ENCODE data around the gene PPP1CB. TPM values are rescaled to one million over a fixed set of nuclear protein-coding genes. Genes with fewer than 3 reads are reported as not detected.

PPP1CB gene
- total RNA-seq, 4 donors from 2014 or later: 141 to 315 (median 195) TPM

DNA sequence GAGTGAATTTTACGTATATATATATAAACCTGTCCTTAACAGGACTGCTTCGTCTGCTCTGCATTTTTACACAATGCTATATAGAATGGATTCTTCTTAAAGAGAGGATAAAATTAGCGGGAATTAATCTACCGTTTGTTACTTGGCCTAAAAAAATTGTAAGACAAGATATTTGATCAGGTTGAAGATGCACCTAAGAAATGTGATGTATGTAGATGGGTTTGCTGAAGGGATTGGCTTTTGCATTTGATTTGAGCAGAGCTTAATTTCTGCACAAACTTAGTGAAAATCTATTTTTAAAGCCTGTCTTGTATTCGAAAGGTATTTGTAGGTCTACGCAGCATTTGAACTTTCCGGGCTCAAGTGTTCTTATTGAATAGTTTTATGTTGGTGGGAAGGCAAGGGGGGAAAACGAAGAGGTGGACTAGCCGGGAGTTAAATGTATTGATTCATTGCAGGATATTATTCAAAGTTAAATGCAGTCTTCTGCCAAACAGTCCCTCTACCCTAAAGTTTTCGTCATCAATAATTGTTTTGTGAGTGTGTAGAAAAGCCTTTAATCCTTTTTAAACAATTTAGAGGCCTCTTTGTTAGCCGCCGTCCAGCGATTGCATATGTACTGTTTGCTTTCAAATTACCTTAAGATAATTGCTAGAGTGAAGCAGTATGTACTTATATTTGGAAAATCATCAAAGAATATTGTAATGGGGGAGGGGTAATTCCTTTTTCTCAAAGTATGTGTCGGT, 1.2 kb downstream of the PPP1CB start:
- peak overlapping the region; percentile 77 to 97 (median 96) for H3K4me3 ChIP-seq
- WGBS, 2 donors: 0% methylated on average over 14 of the region's 14 CpGs
- no peaks in the 10 kb centered on the region for H3K9me3 ChIP-seq
- intact Hi-C loops (cut with DNase I): loop anchor here (10.0 kb wide), 1 partner anchor 88 kb away; no protein-coding TSS in a partner anchor
- H3K27me3 ChIP-seq: no peaks in the 10 kb centered on the region
- H3K4me1 ChIP-seq: peaks cover 14 to 62% (median 33%) of the 10 kb centered on the region in 3 donors
- H3K36me3 ChIP-seq: no peaks in the 10 kb centered on the region
- no peak for DNase-seq
- TF ChIP-seq, protein P1, sequence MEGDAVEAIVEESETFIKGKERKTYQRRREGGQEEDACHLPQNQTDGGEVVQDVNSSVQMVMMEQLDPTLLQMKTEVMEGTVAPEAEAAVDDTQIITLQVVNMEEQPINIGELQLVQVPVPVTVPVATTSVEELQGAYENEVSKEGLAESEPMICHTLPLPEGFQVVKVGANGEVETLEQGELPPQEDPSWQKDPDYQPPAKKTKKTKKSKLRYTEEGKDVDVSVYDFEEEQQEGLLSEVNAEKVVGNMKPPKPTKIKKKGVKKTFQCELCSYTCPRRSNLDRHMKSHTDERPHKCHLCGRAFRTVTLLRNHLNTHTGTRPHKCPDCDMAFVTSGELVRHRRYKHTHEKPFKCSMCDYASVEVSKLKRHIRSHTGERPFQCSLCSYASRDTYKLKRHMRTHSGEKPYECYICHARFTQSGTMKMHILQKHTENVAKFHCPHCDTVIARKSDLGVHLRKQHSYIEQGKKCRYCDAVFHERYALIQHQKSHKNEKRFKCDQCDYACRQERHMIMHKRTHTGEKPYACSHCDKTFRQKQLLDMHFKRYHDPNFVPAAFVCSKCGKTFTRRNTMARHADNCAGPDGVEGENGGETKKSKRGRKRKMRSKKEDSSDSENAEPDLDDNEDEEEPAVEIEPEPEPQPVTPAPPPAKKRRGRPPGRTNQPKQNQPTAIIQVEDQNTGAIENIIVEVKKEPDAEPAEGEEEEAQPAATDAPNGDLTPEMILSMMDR (IDR thresholded peaks at IDR 0.05): no peak
- no peak for TF ChIP-seq POLR2A (IDR thresholded peaks at IDR 0.05)
- H3K27ac ChIP-seq: peak overlapping the region; percentile 98 to 100 (median 100)

DNA sequence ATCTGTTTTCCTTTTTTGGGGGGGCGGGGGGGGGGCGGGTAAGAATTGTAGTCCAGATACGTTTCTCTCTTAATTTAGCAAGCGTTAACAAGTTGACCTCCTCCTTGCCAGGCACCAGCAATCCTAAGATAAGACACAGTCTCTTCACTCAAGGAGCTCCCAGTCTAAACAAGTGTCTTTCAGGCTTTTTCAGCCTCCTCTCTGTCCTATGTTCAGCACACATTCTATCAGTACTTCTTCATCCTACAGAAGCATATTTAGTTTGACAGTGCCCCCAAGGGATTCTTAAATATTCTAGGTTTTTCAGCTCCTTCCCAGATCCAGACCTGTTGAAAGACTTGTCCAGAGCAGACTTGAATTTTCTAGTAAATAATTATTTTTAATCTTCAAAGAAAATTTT, 2.7 kb downstream of the PPP1CB start:
- H3K36me3 ChIP-seq: peaks cover 0 to 11% (median 0%) of the 10 kb centered on the region in 3 donors
- peaks cover 14 to 77% (median 41%) of the 10 kb centered on the region in 3 donors for H3K4me1 ChIP-seq
- TF ChIP-seq, protein P1 (IDR thresholded peaks at IDR 0.05): no peak
- no peak for TF ChIP-seq POLR2A (IDR thresholded peaks at IDR 0.05)
- H3K27ac ChIP-seq: peak overlapping the region; percentile 59 to 100 (median 99)
- WGBS, 2 donors: 19 to 29% methylated on average over 3 of the region's 4 CpGs
- H3K27me3 ChIP-seq: no peaks in the 10 kb centered on the region
- H3K4me3 ChIP-seq: peak overlapping the region; percentile 77 to 97 (median 96)
- intact Hi-C loops (cut with DNase I): loop anchor here (10.0 kb wide), 1 partner anchor 90 kb away; no protein-coding TSS in a partner anchor
- H3K9me3 ChIP-seq: no peaks in the 10 kb centered on the region
- no peak for DNase-seq

DNA sequence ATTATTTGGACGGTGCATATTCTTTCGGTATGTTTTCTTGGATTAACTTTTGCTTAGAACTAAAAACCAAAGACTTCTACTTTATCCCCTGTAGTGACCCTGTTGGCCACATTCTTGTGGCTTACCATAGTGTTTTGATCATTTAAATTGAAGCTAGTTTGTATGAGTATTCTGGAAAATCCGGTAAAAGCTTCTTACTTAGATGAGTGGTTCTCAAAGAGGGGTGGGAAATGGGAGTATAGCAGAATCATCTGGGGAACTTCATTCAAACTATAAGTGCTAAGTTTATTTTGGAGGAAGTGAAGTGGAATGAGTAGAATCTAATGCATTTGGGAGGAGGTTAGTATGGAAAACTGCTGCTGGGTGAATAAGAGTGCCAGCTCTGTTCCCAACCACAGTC, 3.8 kb downstream of the PPP1CB start:
- WGBS, 2 donors: 44 to 45% methylated on average over 3 of the region's 3 CpGs
- no peak for DNase-seq
- intact Hi-C loops (cut with DNase I): loop anchor here (5.0 to 10.0 kb wide), 2 partner anchors 91 to 163 kb away; no protein-coding TSS in a partner anchor
- Histone ChIP-seq H3K27me3 (no peaks in the 10 kb centered on the region), H3K4me1 (peaks cover 10 to 77% (median 39%) of the 10 kb centered on the region in 3 donors), H3K9me3 (no peaks in the 10 kb centered on the region), H3K4me3 (peak overlapping the region; percentile 77 to 97 (median 96)), H3K27ac (peak overlapping the region; percentile 66 to 100 (median 99)), H3K36me3 (peaks cover 0 to 21% (median 0%) of the 10 kb centered on the region in 3 donors)
- TF ChIP-seq, protein P1 (IDR thresholded peaks at IDR 0.05): no peak
- TF ChIP-seq POLR2A (IDR thresholded peaks at IDR 0.05): no peak

DNA sequence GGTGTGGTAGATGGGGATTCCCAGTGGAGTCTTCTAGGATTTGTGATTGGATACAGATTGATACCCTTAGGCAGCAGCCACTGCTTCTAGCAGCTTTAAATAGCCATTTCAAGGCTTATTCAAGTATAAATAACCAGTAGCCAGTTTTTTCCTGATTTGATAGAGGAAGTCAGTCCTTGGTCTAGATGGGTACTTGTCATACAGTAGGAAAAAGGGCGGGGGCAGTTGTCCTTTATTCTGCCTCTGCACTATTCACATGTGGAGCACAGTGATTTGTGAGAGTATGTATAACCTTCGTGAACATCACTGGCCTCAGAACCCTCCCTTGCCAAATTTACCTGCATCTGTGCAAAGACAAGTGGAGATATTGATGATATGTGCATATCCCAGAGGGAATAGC, 6.8 kb downstream of the PPP1CB start:
- Histone ChIP-seq H3K4me1 (peaks cover 6 to 100% (median 55%) of the 10 kb centered on the region in 3 donors), H3K27ac (peak overlapping the region in 3 of 4 donors; percentile 17 to 100 (median 30)), H3K9me3 (no peaks in the 10 kb centered on the region), H3K4me3 (peak overlapping the region in 1 of 4 donors; percentile 5), H3K27me3 (no peaks in the 10 kb centered on the region), H3K36me3 (peaks cover 0 to 39% (median 0%) of the 10 kb centered on the region in 3 donors)
- no peak for TF ChIP-seq POLR2A (IDR thresholded peaks at IDR 0.05)
- TF ChIP-seq, protein P1 (IDR thresholded peaks at IDR 0.05): no peak
- WGBS, 2 donors: 51 to 58% methylated on average over 2 of the region's 2 CpGs
- intact Hi-C loops (cut with DNase I): loop anchor here (5.0 to 10.0 kb wide), 2 partner anchors 94 to 166 kb away; no protein-coding TSS in a partner anchor
- DNase-seq: no peak

DNA sequence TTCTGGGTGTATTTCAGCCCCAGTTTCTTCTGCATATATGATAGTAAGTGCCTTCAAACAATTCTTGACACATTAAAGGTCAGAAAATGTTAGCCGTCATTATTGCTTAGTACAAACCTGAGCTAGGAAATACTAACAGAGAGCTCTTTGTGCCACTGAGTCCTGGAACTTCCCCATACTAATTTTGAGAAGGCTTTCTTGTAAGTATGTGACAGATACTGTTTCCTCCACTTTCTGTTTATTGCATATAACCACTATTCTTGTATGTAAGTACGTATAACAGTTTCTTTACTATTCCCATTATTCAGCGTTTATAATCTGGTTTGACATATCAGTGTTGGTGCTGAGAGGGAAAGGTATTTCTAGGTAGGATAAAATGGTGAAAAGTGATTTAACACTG, 9.8 kb downstream of the PPP1CB start:
- TF ChIP-seq, protein P1 (IDR thresholded peaks at IDR 0.05): no peak
- DNase-seq: no peak
- intact Hi-C loops (cut with DNase I): no loop called here
- H3K4me3 ChIP-seq: no peak overlapping the region
- H3K27me3 ChIP-seq: no peaks in the 10 kb centered on the region
- WGBS, 2 donors: 71 to 78% methylated on average over 3 of the region's 3 CpGs
- no peak overlapping the region for H3K27ac ChIP-seq
- peaks cover 0 to 39% (median 0%) of the 10 kb centered on the region in 3 donors for H3K36me3 ChIP-seq
- no peaks in the 10 kb centered on the region for H3K9me3 ChIP-seq
- H3K4me1 ChIP-seq: peaks cover 5 to 100% (median 46%) of the 10 kb centered on the region in 3 donors

Measured in esophagus squamous epithelium (tissue), 5 donors.